ENCODE results near the gene RAB6D.

GRCh38 chr2:131367352-131367751 is 3.4 kb upstream of the RAB6D start:
- no peak for TF ChIP-seq CTCF (conservative IDR thresholded peaks at IDR 0.05 in 1 of 2, IDR thresholded peaks at IDR 0.05 in 1 of 2; ENCODE audit: low read depth in 1 of 2, low read length in 2 of 2)
- TF ChIP-seq EZH2 (IDR thresholded peaks at IDR 0.05; ENCODE audit: low read length, missing control alignments), result no peak
